Adrenal gland (tissue), 12 donors: ENCODE results near the gene ABTB2. TPM values are rescaled to one million over a fixed set of nuclear protein-coding genes. Genes with fewer than 3 reads are reported as not detected.

Source experiments
- DNase-seq, 7 donors: peaks; one replicate each; pipeline ENCODE4 v3.0.0-alpha.2; 2019 to 2020
- H3K27ac ChIP-seq, 5 donors: fragments of 200-600 bp; sonication (generic) in 4 of 5; 1 replicate in 3 of 5; 2 replicates in 2 of 5; pipeline versions ENCODE4 v1.5.1 to v1.8.0; 2016 to 2020; ENCODE audit warnings: mild to moderate bottlenecking in 1 of 5
- H3K27me3 ChIP-seq: fragments of 200-600 bp; 2 replicates; pipeline ENCODE4 v1.8.0; 2021
- H3K36me3 ChIP-seq, 2 donors: fragments of 200-600 bp; replicated peaks in 1 of 2; 1 replicate in 1 of 2; 2 replicates in 1 of 2; pipeline versions ENCODE4 v1.5.1 to v1.8.0; 2018 to 2022
- H3K4me1 ChIP-seq, 2 donors: fragments of 200-600 bp; replicated peaks in 1 of 2; 1 replicate in 1 of 2; 2 replicates in 1 of 2; pipeline versions ENCODE4 v1.5.1 to v1.8.0; 2018 to 2021
- H3K4me3 ChIP-seq, 4 donors: fragments of 200-600 bp; sonication (generic) in 3 of 4; one replicate each; pipeline ENCODE4 v1.5.1; 2016 to 2018
- H3K9me3 ChIP-seq, 3 donors: fragments of 200-600 bp; sonication (generic) in 1 of 3; replicated peaks in 1 of 3; 1 replicate in 2 of 3; 2 replicates in 1 of 3; pipeline versions ENCODE4 v1.5.1 to v1.8.0; 2016 to 2021
- CTCF ChIP-seq, 6 experiments: fragments of 450-650 bp in 4 of 6; fragments of 200-600 bp in 2 of 6; sonication (generic) in 1 of 6; IDR thresholded peaks; 1 replicate in 5 of 6; 2 replicates in 1 of 6; pipeline versions ENCODE4 v1.5.1 to v1.8.0; 2016 to 2021; ENCODE audit warnings: antibody characterized with exemption in 6 of 6, mild to moderate bottlenecking in 2 of 6, moderate library complexity in 1 of 6
- POLR2A ChIP-seq, 2 donors: fragments of 450-650 bp; IDR thresholded peaks; one replicate each; pipeline ENCODE4 v1.6.1; 2017; ENCODE audit warnings: antibody characterized with exemption in 2 of 2, mild to moderate bottlenecking in 2 of 2, moderate library complexity in 1 of 2
- WGBS, 4 donors: extraction: QIAGEN DNeasy Blood & Tissue Kit in 2 of 4; methylation state at CpG; one replicate each; pipeline versions ENCODE4 v1.1.5 to v1.1.7; 2013 to 2017; 5-methylcytosine and 5-hydroxymethylcytosine counted together
- intact Hi-C, 2 donors: fragments of 100-400 bp; cut with DNase I; formaldehyde crosslinking; loops; one replicate each; pipeline versions ENCODE4 v1.14.1 to v1.15.0; 2022 to 2023
- polyA plus RNA-seq, 3 donors: library from polyadenylated mRNA; stranded (reverse); fragments of 200-250 nt in 2 of 3; fragments of 350-450 nt in 1 of 3; fragmentation: Illumina TruSeq in 1 of 3; extraction: RNeasy Lipid Tissue Mini Kit (QIAGEN cat#74804) in 1 of 3; gene quantifications; one replicate each; pipeline ENCODE4 v1.2.3, GENCODE V29; 2013 to 2014
- total RNA-seq, 9 donors: library from RNA; depleted of rRNA in 4 of 9; stranded (reverse); fragments of >200 nt in 4 of 9; fragments of 120-200 nt in 1 of 9; fragmentation: NEBNext Ultra II Directional in 1 of 9; extraction: Animal tissue kit (Norgen Biotek cat#: 25700) in 1 of 9; gene quantifications; one replicate each; pipeline versions ENCODE4 v1.1.0 to v1.2.4, GENCODE V29; 2013 to 2023
- donor health status: healthy with polysubstance abuse.
- donor health status: Bipolar disorder and iron deficiency.
- donor health status: DM: yes; HTN: yes; CAD: no.
- donor health status: DM: no; HTN: no; CAD: no.
- donor health status: DM: no; HTN: no; CAD: no.
- donor health status: DM: yes; HTN: yes; CAD: no.

ABTB2 gene
- total and polyA plus RNA-seq, 12 donors: 1.9 to 32.3 (median 6.1) TPM

GRCh38 chr11:34318111-34319037 is 39.4 kb downstream of the ABTB2 start:
- Histone ChIP-seq H3K9me3 (no peaks in the 10 kb centered on the region), H3K4me1 (peaks cover 0 to 12% of the 10 kb centered on the region in 2 donors), H3K4me3 (no peak overlapping the region), H3K27me3 (no peaks in the 10 kb centered on the region), H3K36me3 (no peaks in the 10 kb centered on the region), H3K27ac (no peak overlapping the region)
- intact Hi-C loops: no loop called here
- DNase-seq: no peak
- no peak for TF ChIP-seq CTCF (IDR thresholded peaks at IDR 0.05)
- no peak for TF ChIP-seq POLR2A (IDR thresholded peaks at IDR 0.05)
- 73 to 78% (median 77%) methylated on average over 4 of the region's 4 CpGs for WGBS, 4 donors

- Histone ChIP-seq H3K36me3 (no peaks in the 10 kb centered on the region), H3K9me3 (no peaks in the 10 kb centered on the region), H3K27me3 (no peaks in the 10 kb centered on the region), H3K4me3 (no peak overlapping the region), H3K4me1 (peaks cover 0 to 12% of the 10 kb centered on the region in 2 donors), H3K27ac (no peak overlapping the region)
- WGBS, 4 donors: 79 to 88% (median 86%) methylated on average over 4 of the region's 4 CpGs
- intact Hi-C loops: no loop called here
- no peak for DNase-seq
- TF ChIP-seq POLR2A (IDR thresholded peaks at IDR 0.05) (no peak), CTCF (IDR thresholded peaks at IDR 0.05) (no peak)
Measured at GRCh38 chr11:34317666-34318065, 40.1 kb downstream of the ABTB2 start.

- H3K27me3 ChIP-seq: no peaks in the 10 kb centered on the region
- no peaks in the 10 kb centered on the region for H3K9me3 ChIP-seq
- peaks cover 0 to 12% of the 10 kb centered on the region in 2 donors for H3K4me1 ChIP-seq
- no peak overlapping the region for H3K27ac ChIP-seq
- intact Hi-C loops: no loop called here
- H3K4me3 ChIP-seq: no peak overlapping the region
- H3K36me3 ChIP-seq: no peaks in the 10 kb centered on the region
- TF ChIP-seq CTCF (IDR thresholded peaks at IDR 0.05): no peak
- no peak for TF ChIP-seq POLR2A (IDR thresholded peaks at IDR 0.05)
- DNase-seq: no peak
Measured at GRCh38 chr11:34317036-34317360, 40.8 kb downstream of the ABTB2 start.

DNA sequence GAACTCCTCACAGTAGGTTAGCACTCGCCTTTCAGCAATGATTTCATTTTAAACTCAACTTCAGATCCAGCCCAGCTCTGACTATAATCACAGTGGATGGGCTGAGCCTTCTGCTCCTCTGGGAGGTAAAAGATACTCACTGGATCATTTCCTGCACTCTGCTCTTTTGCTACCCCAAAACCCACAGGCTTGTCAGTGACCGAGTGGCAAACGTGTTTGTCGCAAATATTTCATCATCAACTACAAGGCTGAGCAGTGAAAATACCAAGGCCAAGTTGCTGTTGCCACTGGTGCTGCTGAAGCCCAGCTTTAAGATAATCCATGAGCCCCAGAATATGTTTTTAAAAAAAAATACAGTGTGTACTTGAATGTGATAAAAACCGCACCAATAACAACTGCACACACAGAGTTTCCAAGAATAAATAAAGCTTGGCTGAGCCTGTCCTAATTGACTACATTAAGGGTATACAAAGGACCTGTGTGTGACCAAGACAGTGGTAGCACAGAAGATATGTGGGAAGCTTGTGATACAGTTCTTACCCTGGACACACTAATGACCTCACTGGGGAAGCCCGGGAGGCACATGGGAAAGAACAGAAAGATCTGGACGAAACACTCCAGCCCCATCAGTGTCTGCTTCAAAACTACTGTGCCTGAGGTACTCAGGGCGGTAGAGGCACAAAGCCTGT is 41.3 kb downstream of the ABTB2 start:
- Histone ChIP-seq H3K27me3 (no peaks in the 10 kb centered on the region), H3K9me3 (no peaks in the 10 kb centered on the region), H3K4me3 (no peak overlapping the region), H3K36me3 (no peaks in the 10 kb centered on the region), H3K27ac (no peak overlapping the region), H3K4me1 (peaks cover 0 to 12% of the 10 kb centered on the region in 2 donors)
- WGBS, 4 donors: 44 to 58% (median 50%) methylated on average over 6 to 8 of the region's 8 CpGs
- DNase-seq: peak in 1 of 7 donors; percentile 4
- intact Hi-C loops: no loop called here
- no peak for TF ChIP-seq POLR2A (IDR thresholded peaks at IDR 0.05)
- no peak for TF ChIP-seq CTCF (IDR thresholded peaks at IDR 0.05)
